ENCODE measurements around the gene TSC2.
"Not testable (repeated sequence)": the region's sequence is repeated elsewhere in the genome, so short reads cannot be mapped to it uniquely, and the experiment has no call there.

Gene TSC2

DNA sequence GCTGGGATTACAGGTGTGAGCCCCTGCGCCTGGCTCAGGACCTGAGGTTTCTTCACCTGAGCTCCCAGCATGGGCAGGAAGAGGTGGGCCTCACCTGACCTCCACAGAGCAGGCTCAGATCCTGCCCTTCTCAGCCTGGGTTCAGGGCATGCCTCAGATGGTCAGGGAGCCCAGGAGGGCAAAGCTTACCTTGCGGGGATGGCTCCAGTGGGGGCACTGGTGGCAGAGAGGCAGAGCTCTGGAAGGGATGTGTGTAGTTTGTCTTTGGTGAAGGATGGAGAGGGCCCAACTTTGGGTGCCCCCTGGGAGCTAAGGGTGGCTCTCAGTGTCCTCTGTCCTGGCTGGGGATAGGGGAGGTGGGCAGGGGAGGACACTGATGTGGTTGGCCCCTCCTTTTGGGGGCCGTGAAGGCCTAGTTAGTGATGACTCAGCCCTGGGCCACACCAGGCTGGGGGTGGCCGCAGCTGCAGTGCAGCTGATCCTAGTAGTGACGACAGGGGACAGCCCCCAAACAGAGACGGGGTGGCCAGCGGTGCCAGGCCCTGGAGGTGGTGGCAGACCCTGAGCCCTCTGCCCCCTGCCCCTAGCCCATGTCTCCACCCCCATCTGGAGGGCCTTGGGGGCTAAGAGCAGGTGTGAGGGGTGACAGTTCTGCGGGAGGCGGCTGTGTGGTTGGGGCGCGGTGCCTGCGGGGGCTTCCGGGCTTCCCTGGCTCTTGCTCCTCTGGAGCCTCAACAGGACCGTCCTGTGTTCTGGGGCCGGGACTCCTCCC lies 15.3 kb upstream of the TSC2 start:
- no peak for DNase-seq

- no peak for DNase-seq
Measured at GRCh38 chr16:2033057-2033908, 14.5 kb upstream of the TSC2 start.

- DNase-seq = not testable (repeated sequence)
Measured at GRCh38 chr16:2033909-2034695, 13.7 kb upstream of the TSC2 start.

GRCh38 chr16:2034696-2035430 lies 12.9 kb upstream of the TSC2 start:
- no peak for DNase-seq

DNA sequence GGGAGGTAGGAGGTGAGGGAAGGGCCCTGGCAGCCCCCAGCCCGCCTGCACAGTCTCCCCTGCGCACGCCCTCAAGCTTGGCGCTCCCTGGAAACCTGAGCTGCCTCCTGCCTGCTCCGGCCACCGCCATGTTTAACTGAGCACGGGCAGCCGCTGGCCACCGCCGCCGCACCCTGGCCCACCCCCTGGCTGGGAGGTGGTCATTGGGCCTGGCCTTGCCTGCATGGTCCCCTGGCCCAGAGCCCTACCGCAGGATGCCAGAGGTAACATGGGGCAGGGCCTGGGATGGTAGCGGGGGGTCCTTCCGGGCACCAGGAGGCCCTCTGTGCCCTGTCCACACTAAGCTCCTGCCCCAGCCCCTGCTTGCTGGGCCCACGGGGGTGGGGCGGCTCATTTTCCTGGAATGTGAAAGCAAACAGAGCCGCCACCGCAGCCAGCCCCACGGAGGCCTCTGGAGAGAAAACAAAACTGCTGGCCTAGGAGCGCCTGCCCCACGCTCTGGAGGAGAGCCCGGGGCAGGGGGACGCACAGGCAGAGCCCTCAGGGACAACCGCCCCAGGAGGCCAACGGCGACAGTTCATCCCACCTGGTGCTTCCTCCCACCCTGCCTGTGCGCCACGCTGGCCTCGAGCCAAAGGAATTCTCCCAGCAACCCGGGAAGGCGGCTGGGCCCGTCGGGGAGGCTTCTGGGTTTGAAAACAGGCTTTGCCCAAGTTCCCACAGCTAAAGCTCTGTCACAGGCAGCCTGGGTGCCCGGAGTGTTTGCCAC lies 12.2 kb upstream of the TSC2 start:
- DNase-seq = peak; percentile 73

GRCh38 chr16:2036200-2036966 lies 11.4 kb upstream of the TSC2 start:
- DNase-seq = no peak

GRCh38 chr16:2037115-2037514 lies 10.7 kb upstream of the TSC2 start:
- no peak for DNase-seq

DNA sequence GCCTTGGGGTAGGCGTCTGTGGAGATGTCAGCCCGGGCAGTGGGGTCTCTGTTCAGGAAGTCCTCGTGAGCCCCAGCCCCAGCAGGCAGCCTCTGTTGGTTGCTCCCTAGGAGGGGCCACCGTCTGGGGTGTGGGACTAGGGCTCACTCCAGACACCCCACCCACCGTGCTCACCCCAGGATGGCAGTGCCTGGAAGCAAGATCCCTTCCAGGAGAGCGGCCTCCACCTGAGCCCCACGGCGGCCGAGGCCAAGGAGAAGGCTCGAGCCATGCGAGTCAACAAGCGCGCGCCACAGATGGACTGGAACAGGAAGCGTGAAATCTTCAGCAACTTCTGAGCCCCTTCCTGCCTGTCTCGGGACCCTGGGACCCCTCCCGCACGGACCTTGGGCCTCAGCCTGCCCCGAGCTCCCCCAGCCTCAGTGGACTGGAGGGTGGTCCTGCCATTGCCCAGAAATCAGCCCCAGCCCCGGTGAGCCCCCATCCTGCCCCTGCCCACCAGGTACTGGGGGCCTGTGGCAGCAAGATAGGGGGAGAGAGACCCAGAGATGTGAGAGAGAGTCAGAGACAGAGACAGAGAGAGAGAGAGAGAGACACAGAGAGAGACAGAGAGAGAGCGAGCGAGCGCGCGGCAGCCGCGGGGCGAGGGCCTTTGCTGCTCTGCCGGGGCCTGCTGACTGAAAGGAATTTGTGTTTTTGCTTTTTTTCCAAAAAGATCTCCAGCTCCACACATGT lies 10.0 kb upstream of the TSC2 start:
- DNase-seq = no peak

DNA sequence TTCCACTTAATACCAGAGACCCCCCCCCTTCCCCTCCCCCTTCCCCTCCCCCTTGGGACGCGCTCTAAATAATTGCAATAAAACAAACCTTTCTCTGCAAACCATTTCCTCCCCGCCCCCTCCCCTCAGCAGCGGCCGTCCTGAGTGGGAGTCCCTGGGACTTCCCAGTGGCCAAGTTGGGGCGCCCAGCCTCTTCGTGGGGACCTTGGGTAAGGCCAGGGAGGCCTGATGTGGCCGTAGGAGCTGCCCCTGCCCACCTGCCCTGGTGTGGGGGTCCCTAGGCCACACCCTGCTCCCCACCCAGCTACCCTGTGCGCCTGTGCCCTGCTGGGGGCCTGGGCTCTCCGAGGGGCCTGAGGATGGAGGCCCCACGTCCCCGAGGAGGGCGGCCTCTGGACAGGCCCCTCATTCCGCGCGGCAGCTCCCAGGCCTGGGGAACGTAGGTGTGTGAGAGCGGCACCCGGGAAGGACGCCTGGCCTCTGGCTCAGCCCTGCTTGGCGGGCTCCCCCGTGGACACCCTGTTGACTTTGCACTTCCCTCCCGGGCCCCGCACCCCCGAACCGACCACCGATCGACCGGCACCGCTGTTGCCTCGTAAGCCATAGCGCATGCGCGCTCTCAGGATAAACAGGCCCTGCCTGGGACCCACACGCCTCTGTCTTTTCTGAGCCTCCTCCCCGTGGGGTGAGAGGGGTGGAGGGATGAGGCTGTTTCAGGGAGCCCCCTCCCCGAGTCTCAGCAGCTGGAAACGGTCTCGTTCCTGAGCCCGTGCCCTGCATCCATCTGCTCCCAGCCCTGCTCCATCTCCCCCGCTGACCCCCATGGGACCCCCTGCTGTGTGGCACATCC lies 9.2 kb upstream of the TSC2 start:
- no peak for DNase-seq

DNA sequence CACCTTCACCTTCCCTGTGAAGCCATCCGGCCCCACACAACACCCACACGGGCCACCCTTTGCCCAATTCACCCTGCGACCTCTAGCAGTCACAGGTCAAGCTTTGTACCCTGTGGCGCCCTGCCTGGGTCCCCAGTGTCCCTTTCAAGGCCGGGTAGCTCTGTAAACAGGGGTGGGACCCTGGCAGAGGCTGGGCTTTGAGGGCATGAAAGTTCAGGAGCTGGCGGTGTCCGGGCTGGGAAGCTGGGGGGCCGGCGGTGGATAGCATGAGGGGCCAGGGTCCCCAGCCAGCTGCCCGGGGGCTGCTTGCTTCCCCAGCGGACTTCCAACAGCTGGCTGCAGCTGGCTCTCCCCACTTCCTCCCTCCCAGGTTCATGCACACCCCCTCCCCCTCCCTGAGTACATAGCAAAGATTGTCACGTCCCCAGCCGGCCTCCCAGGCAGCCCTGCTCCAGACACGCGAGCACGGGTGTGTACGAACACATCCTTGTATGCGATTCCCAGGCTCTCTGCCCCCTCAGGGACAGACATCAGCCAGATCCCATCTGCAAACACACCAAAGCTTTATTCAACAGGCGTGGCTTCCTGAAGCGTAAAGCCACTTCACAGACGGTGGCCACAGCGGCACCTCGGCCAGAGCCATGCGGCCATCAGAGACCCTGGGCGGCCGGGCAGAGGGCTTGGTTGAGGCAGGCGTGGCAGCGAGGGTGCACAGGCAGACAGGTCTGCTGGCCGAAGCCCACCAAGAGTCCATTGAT lies 8.3 kb upstream of the TSC2 start:
- no peak for DNase-seq

DNA sequence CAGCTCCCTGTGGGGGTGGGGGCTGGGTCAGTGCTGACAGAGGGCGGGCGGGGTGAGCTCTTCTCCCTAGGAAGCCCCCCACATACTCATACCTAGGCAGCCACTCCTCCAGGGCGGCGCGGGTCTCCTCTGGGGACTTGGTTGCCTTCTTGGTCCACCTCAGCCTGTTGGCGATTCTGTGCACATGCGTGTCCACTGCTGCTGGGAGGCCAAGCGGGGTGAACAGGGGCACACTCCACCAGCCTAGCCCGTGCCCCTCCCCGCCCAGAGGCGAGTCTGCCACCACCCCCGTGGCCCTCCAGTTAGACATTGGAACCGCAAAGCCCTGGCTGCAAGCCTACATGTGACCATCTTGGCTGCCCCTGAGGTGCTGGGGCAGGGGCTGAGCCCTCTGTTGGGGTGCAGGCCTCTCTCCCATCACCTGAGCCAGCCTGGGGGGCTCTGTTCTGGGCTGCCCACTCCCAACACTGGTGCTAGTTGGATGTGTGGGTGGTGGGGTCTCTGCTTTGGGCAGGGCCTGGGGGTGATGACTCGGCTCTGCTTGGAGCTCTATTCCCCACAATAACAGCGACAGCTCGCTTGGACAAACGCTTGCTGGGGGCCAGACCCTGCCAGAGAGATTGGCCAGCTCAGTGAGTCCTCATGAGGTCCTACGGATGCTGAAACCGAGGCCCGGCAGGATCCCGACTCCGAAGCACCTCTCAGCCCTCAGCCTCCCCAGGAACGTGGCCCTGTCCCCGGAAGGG lies 7.6 kb upstream of the TSC2 start:
- no peak for DNase-seq

DNA sequence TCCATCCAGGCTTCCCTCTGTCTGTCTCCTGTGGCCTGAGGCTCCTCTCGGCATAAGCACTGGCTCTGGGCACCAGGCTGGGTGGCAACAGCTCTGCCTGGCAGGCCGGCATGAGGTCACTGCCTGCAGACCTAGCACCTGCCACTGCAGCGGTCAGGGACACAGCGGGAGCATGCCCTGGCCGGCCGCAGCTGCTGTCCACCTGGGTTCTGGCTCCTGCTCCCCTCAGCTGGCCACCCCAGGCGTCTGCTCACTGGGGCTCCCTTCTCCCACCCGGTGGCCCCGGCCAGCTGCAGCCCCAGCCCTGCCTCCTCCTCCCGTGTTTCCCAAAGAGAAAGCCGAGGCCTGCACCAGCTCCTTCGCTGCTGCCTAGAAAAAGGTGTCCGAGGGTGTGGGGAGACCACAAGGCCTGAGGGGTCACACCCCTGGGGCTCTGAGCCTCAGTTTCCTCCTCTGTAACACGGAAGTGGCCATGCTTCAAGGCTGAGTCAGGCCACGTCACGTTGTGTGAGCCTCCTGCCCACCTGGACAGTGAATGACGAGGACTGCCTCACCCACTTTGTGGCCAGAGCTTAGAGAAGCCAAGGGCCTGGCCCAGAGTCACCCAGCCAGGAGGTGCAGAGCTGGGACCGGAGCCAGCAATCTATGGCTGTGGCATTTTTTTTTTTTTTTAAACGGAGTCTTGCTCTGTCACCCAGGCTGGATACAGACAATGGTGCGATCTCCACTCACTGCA lies 6.8 kb upstream of the TSC2 start:
- DNase-seq = no peak

DNA sequence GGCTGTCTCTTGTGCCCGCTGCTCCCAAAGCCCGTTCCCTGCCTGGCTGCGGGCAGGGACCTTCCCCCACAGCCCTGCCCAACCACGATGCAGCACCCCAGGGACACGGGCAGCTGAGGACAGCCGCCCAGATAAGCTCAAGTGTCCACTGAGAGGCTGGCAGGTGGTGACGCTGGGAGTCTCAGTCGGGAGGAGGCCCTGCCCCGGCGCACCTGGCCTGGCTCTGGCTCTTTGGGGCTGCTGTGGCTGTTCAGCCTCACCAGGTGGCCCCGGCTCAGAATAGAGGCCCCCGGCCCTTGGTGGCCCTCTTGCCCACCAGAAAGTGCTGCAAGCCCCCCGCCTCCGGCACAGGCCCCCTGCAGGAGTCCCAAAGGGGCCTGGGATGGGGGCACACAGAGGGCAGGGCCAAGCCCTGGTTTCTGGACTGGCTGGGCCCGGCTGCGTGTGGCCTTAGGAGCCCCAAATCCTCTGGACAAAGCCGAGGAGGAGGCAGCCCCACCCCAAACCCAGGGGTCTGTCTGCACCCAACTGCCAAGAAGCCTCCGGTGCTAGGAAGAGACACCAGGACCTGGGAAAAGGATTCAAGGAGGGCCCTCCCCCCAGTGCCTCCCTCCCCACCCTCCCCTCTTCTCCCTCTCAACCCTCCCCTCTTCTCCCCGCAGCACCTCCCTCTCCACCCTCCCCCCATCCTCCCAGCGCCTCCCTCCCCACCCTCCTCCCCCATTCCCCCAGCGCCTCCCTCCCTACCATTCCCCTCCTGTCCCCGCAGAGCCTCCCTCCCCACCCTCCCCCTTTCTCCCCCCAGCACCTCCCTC lies 5.4 kb upstream of the TSC2 start:
- DNase-seq = peak; percentile 94

DNA sequence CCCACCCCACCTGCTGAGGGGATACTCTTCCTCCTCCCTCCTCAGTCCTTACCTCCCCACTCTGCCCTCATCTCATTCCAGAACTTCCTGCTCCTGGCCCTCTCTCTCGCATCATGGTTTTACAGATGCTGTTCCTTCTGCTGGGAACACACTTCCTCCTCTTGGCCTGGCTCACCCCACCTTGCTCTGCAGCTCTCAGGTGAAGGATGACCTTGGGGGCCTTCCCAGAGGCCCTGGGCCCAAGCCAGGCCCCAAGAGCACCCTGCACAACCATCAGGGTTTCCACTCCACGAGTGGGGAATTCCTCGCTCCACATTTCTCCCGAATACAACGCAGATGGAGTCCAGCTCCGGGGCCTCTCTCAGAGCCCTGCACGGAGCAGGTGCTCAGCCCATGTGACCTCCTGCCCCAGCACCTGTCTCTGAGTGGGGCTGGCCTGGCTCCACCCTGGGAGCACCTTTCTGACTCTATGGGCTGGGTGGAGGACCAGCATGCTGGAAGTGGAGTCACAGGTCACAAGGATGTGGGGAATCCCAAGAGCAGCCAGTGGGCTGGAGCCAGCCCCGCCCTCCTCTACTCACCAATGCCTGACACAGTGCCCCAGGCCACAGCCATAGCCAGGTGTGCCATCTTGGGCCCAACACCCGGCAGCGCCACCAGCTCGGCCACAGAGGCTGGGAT lies 4.7 kb upstream of the TSC2 start:
- no peak for DNase-seq

- DNase-seq = peak; percentile 82
Measured at GRCh38 chr16:2043667-2044451, 3.9 kb upstream of the TSC2 start.
